KMS-11 (cell line): ENCODE measurements around the gene ADCY7.

Experiments
- H2AFZ ChIP-seq: fragments of 200-600 bp; sonication (generic); 2 replicates; pipeline ENCODE4 v1.6.1; 2016; ENCODE audit warnings: antibody characterized with exemption, mixed run types, low read depth
- H3K27ac ChIP-seq: fragments of 200-600 bp; sonication (generic); 2 replicates; pipeline ENCODE4 v1.6.1; 2016; ENCODE audit warnings: mild to moderate bottlenecking, mixed run types
- H3K27me3 ChIP-seq: fragments of 200-600 bp; sonication (generic); 2 replicates; pipeline ENCODE4 v1.6.1; 2017; ENCODE audit warnings: mild to moderate bottlenecking, low read depth, mixed run types, moderate library complexity; ENCODE audit not compliant: insufficient read depth
- H3K36me3 ChIP-seq: fragments of 200-600 bp; sonication (generic); 2 replicates; pipeline ENCODE4 v1.6.1; 2017; ENCODE audit warnings: mild to moderate bottlenecking, mixed run types; ENCODE audit not compliant: insufficient read depth
- H3K4me1 ChIP-seq: fragments of 200-600 bp; sonication (generic); 2 replicates; pipeline ENCODE4 v1.6.1; 2016; ENCODE audit warnings: mild to moderate bottlenecking, low read depth, mixed run types; ENCODE audit not compliant: poor library complexity, severe bottlenecking
- H3K4me2 ChIP-seq: fragments of 200-600 bp; sonication (generic); 2 replicates; pipeline ENCODE4 v1.7.0; 2016; ENCODE audit warnings: mild to moderate bottlenecking, mixed run types
- H3K4me3 ChIP-seq: fragments of 200-600 bp; sonication (generic); IDR thresholded peaks from 2 replicates; pipeline ENCODE4 v1.6.1; 2017; ENCODE audit warnings: low read depth, low read length, mixed read lengths; ENCODE audit not compliant: insufficient read depth
- H3K79me2 ChIP-seq: fragments of 200-600 bp; sonication (generic); 2 replicates; pipeline ENCODE4 v1.6.1; 2016; ENCODE audit warnings: low read depth, mixed run types; ENCODE audit not compliant: insufficient read depth
- H3K9ac ChIP-seq: fragments of 200-600 bp; sonication (generic); 2 replicates; pipeline ENCODE4 v1.6.1; 2016; ENCODE audit warnings: mild to moderate bottlenecking, mixed run types
- H4K20me1 ChIP-seq: fragments of 200-600 bp; sonication (generic); 2 replicates; pipeline ENCODE4 v1.6.1; 2016; ENCODE audit warnings: mild to moderate bottlenecking, mixed run types; ENCODE audit not compliant: insufficient read depth
- CTCF ChIP-seq: fragments of 200-600 bp; sonication (generic); conservative IDR thresholded peaks from 2 replicates; pipeline ENCODE4 v1.6.1; 2017; ENCODE audit warnings: low read depth, mild to moderate bottlenecking, antibody characterized with exemption, low read length, moderate library complexity, mixed read lengths

ADCY7 gene

GRCh38 chr16:50266337-50267091 lies at the start of gene ADCY7:
TSS of gene ADCY7 (plus strand) at chr16:50266551. CDS start at chr16:50288180, 21,629 bp downstream.
- Histone ChIP-seq H3K9ac (peak within 1 kb of the TSS; percentile 72), H2AFZ (peak within 1 kb of the TSS; percentile 54), H3K4me1 (peaks cover 40% of the 10 kb centered on the region), H3K4me3 (no peak within 1 kb of the TSS), H3K79me2 (no peaks in the 10 kb centered on the region; the same call in 1 of the 2 replicates), H3K27ac (peak within 1 kb of the TSS; percentile 45), H4K20me1 (no peaks in the 10 kb centered on the region), H3K36me3 (no peaks in the 10 kb centered on the region), H3K27me3 (no peaks in the 10 kb centered on the region), H3K4me2 (peak within 1 kb of the TSS; percentile 62)
- no peak for TF ChIP-seq CTCF

- no peak overlapping the region for H2AFZ ChIP-seq
- no peak for TF ChIP-seq CTCF
- peaks cover 6% of the 10 kb centered on the region; the same call in 1 of the 2 replicates for H3K36me3 ChIP-seq
- no peak overlapping the region for H3K9ac ChIP-seq
- H4K20me1 ChIP-seq: no peaks in the 10 kb centered on the region
- H3K27me3 ChIP-seq: no peaks in the 10 kb centered on the region
- H3K27ac ChIP-seq: no peak overlapping the region
- H3K4me1 ChIP-seq: no peaks in the 10 kb centered on the region
- H3K4me3 ChIP-seq: no peak overlapping the region
- H3K4me2 ChIP-seq: no peak overlapping the region
- no peaks in the 10 kb centered on the region for H3K79me2 ChIP-seq
Observed at GRCh38 chr16:50219402-50219975, 46.9 kb upstream of the ADCY7 start.

GRCh38 chr16:50224286-50224685 lies 42.1 kb upstream of the ADCY7 start:
- no peaks in the 10 kb centered on the region for H3K79me2 ChIP-seq
- no peak overlapping the region for H3K27ac ChIP-seq
- no peak overlapping the region for H3K4me3 ChIP-seq
- no peaks in the 10 kb centered on the region for H3K27me3 ChIP-seq
- no peak overlapping the region for H3K9ac ChIP-seq
- H4K20me1 ChIP-seq: no peaks in the 10 kb centered on the region
- H2AFZ ChIP-seq: no peak overlapping the region
- H3K4me1 ChIP-seq: no peaks in the 10 kb centered on the region
- H3K4me2 ChIP-seq: no peak overlapping the region
- no peak for TF ChIP-seq CTCF
- H3K36me3 ChIP-seq: peaks cover 12% of the 10 kb centered on the region; the same call in 1 of the 2 replicates

GRCh38 chr16:50227120-50227519 lies 39.2 kb upstream of the ADCY7 start:
- TF ChIP-seq CTCF: no peak
- H3K4me3 ChIP-seq: no peak overlapping the region
- no peaks in the 10 kb centered on the region for H3K4me1 ChIP-seq

More at GRCh38 chr16:50227120-50227519, 39.2 kb upstream of the ADCY7 start:
- Histone ChIP-seq H2AFZ (no peak overlapping the region), H3K36me3 (peaks cover 12% of the 10 kb centered on the region; the same call in 1 of the 2 replicates), H3K27ac (no peak overlapping the region), H3K9ac (no peak overlapping the region), H3K4me2 (no peak overlapping the region), H4K20me1 (no peaks in the 10 kb centered on the region), H3K27me3 (no peaks in the 10 kb centered on the region), H3K79me2 (no peaks in the 10 kb centered on the region)
